NCI-H748 treated with DMSO at 0.1 percent for 48 hours (cell line): ENCODE results near the gene COPG1.
"Not testable (repeated sequence)": the region's sequence is repeated elsewhere in the genome, so short reads cannot be mapped to it uniquely, and the experiment has no call there.

Experiments used
- DNase-seq: peaks from one replicate; lab custom pipeline; 2025; lab: John Stamatoyannopoulos, UW

The COPG1 gene

GRCh38 chr3:129245141-129245540 lies 4.3 kb upstream of the COPG1 start:
- no peak for DNase-seq

- DNase-seq, result peak; percentile 60
Measured at GRCh38 chr3:129245641-129246306, 3.6 kb upstream of the COPG1 start.

GRCh38 chr3:129246636-129247035 lies 2.8 kb upstream of the COPG1 start:
- DNase-seq, result no peak

- DNase-seq, result no peak
Measured at GRCh38 chr3:129248286-129248979, 973 bp upstream of the COPG1 start.

GRCh38 chr3:129252748-129253147 lies 3.3 kb downstream of the COPG1 start:
- no peak for DNase-seq

- DNase-seq, result no peak
Measured at GRCh38 chr3:129254536-129255230, 5.3 kb downstream of the COPG1 start.

- DNase-seq, result no peak
Measured at GRCh38 chr3:129256270-129256669, 6.9 kb downstream of the COPG1 start.

GRCh38 chr3:129257609-129258008 lies 8.2 kb downstream of the COPG1 start:
- DNase-seq, result no peak

- no peak for DNase-seq
Measured at GRCh38 chr3:129259612-129260477, 10.4 kb downstream of the COPG1 start.

GRCh38 chr3:129260606-129261005 lies 11.2 kb downstream of the COPG1 start:
- no peak for DNase-seq

- DNase-seq, result no peak
Measured at GRCh38 chr3:129261894-129262293, 12.5 kb downstream of the COPG1 start.

GRCh38 chr3:129263161-129263910 lies 13.9 kb downstream of the COPG1 start:
- DNase-seq, result no peak

GRCh38 chr3:129264994-129265393 lies 15.6 kb downstream of the COPG1 start:
- not testable (repeated sequence) for DNase-seq

- no peak for DNase-seq
Measured at GRCh38 chr3:129266651-129267050, 17.2 kb downstream of the COPG1 start.

GRCh38 chr3:129268396-129268795 lies 19.0 kb downstream of the COPG1 start:
- no peak for DNase-seq

- DNase-seq, result no peak
Measured at GRCh38 chr3:129271674-129272073, 22.3 kb downstream of the COPG1 start.

GRCh38 chr3:129276385-129276784 lies 27.0 kb downstream of the COPG1 start:
- no peak for DNase-seq

- DNase-seq, result peak; percentile 0
Measured at GRCh38 chr3:129277829-129278271, 28.4 kb downstream of the COPG1 start.

GRCh38 chr3:129278439-129278965 lies 29.1 kb downstream of the COPG1 start, which contains the start of gene HMCES:
Gene HMCES, plus strand, starts transcription at chr3:129278870. Its CDS starts 863 bp downstream, at chr3:129279733.
- peak; percentile 80 for DNase-seq

- no peak for DNase-seq
Measured at GRCh38 chr3:129278966-129279906, 29.8 kb downstream of the COPG1 start.
